ENCODE measurements around the gene DPP6.

The DPP6 gene

DNA sequence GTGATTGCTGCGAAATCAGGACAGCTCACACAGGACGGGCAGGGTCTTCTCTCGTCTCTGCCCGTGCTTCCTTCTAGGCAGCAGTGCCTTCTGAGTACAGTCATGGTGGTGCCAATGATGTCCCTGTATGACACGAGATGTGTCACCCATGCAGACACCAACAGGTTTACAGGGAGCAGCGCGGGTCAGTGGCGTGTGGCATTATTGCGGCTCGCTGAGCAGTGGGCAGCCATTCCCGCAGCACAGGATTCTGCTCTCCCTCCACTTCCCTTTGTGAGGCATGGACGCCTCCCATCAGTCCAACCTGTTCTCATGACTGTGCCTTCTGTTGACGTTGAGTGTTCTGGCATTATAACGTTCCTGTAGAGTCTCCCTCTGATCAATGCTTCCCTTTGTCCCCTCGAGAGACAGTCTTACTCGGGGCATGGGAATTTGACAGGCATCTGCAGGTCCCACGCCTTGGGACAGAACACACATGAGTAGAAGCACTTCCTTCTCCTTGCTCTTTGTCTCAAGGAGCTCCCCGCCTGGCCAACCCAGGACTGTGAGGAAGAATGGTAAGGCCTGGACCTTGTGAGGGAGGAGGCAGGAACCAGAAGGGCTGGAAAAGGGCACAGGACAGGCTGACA is 731.2 kb downstream of the DPP6 start:
- no peak for DNase-seq

DNA sequence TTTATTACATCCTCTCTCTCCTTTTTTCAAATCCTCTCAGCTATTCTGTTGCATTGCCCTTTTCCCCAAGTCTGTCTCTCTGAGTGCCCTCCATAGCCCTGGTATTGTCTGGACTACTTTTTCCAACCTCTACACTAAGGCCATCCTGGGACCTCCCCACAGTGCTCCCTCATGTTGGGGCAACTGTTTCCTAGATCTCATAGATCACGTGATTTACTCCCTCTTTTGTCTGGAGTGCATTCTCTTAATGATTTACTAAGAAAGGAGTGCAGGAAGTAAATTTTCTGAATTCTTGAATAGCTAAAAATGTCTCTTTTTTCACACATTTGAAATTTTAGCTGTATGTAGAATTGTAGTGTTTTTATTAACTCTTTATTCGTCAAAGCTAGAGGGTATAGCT is 733.7 kb downstream of the DPP6 start:
- no peak for DNase-seq

DNA sequence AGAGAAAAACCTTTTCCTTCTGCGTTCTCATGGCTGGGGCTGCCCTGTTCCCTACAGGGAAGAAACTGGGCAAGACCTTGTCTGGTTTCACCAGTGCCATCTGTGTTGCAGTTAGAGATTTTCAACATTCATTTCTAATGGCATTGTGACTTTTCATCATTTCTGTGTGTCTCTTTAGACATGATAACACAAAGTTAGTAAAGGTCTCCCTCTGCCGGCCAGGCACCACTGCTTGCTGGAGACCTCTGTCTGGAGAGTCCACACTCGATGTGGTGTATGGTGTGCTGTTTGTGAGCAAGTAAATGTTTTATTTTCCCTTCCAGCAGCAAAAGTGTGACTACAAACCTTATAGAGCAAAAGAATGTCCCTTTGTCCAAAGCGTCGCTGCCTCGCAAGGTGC is 737.2 kb downstream of the DPP6 start:
- no peak for DNase-seq

DNA sequence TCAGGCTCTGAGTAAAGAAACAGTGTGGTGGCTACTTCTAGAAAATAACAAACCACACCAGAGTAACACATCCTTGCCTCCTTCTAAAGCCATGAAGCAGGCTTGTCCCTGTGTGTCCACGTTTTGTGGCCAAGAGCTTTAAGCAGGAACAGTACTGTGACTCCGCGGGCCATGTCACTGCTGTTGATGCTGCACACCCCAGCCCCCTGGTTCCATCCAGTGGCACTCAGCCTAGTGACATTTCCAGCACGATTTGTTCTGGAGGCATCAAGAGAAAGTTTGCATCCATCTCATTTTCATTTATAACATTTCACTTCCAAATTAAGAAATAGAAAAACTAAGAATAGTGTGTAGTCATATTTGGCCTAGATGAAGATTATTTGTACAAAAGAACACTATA is 739.4 kb downstream of the DPP6 start:
- no peak for DNase-seq

DNA sequence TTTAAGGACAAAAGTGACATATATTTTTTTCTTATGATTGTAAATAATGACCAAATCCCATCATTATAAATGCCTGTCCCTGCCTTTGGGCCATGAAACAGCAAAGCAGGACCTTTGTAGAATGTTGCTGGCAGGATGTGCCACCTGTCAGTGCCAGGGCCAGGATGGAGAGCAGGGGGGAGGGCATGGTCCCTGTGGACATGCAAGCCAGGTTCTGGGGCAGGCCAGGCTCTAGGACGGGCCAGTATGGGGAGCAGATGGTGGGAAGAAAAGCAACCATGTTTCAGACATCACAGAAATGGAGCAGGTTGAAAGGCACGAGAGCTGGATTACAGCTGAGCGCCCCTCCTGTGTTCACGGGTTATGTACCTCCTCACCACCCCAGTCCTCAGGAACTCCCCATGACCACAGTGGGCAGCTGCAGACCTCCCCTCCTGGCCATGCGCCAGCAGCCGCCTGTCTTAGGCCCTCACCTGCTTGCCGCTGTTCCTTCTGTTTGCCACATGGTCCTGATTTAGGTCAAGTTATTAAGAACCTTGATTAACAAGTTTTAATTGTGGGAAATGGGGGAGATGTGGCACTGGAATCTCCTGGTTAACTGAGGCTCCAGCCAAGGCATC is 740.3 kb downstream of the DPP6 start:
- DNase-seq = no peak

DNA sequence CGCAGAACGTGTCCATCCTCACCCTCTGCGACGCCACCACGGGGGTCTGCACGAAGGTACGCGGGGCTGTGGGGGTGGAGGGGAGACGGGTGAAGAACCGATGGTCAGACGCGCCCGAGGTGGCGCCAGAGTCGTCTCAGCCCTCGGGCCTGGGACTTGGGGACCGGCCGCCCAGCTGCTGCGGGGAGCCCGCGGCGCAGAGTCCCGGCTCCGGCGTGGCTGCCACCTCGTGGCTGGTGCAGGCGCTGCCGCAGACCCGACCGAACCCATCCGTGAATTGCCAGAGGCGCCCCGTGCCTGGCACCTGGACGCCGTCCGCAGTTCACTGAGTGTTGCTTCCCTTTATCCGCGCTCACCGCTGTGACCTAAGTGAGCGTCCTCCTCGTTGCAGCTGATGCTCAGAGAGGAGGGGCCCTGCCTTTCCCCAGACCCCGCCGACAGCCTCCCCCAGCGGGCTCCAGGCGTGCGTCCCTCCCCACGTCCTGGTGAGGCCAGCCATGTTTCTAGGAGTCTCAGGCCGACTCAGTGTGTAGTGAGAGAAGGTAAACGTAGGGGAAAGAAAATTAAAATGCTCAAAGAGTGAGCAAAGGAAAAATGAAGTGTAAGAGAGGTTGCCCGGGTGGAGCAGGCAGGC is 742.1 kb downstream of the DPP6 start:
- peak; percentile 3 to 31 for DNase-seq

DNA sequence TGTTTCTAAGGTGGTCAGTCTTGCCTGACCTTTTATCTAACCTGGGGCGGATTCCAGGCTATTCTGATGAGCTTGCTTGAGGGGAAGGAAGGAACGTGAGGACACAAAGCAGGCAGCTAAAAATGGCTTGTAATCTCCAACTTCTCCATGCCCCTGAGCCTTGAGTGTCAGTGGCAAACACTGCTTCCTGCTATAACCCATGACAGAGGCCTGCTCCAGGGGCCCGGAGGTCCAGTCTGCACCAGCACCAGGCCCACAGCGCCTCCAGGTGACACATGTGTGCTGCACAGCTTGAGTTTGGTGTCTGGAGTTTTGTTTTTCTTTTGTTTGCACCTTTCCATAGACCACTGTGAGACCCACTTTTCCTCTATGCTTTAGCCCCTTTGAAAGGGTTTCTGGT is 742.8 kb downstream of the DPP6 start:
- no peak for DNase-seq

DNA sequence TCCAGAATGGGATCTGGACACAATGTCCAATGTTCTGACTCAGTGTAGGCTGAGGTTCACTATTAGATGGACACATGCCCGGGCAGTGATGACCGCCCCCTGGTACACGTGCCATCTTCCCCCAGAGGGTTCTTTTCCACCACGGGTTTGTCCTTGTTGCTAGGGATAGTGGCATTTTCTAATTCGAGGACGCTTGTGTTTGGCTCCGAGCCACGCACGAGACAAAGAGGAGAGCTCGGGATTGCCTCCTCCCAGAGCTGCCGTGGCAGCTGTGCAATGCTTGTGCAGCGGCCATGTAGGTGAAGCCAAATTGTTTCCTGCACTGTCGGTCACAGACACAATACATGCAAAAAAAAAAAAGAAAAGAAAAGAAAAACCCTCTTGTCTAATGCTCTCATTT is 743.2 kb downstream of the DPP6 start:
- no peak for DNase-seq

DNA sequence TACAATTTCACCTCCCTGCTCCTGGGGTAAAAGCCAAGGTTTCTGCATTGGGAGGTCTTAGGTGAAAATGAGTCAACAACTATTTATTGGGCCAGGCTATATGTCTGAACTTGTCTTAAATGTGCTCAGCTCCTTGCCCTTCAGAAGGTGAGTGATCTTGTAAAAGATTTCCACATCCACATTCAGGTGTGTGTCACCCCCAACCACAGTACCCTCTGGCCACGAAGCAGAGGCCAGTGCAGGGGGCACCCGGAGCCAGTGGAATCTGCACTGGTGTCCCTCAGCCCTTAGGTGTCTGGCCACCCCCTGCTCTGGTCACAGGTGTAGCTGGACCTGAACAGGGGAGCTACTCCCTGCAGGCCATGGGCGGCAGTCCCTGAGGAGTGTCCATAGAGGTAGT is 752.3 kb downstream of the DPP6 start:
- DNase-seq = no peak

DNA sequence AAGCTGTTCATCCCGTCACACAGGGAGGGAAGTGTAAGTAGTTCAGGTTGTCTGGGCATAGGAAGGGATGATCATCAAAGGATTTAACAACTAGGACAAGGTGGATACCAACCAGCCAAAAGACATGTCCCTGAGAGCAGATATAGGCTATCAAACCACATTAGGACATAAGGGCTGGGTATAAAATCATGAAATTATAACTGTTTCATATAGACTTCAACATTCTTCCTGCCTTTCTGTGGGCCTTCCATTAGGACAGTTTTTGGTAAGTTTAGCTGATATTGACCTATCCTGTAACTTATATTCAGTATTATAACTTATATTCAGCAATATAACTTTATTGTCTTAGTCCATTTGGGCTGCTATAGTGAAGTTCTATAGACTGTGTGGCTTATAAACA is 759.8 kb downstream of the DPP6 start:
- no peak for DNase-seq

DNA sequence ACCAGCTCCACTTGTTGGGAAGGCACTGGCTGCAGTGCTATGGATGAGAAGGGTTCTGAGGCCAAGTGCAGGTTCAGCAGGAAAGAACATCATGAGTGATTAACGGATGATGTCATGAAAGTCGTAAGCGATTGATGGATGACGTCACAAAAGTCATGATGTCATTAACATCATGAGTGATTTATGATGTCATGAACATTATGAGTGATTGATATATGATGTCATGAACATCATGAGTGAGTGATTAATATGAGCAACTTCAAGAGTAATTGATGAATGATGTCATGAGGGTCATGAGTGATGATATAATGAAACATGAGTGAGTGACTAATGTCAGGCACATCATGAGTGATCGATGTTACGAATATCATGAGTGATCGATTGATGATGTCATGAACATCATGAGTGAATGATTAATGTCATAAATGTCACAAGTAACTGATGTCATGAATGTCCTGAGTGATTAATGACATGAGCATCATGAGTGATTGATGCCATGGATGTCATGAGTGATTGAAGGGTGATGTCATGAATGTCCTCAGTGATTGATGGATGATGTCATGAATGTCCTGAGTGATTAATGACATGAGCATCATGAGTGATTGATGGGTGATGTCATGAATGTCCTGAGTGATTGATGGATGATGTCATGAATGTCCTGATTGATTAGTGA is 765.2 kb downstream of the DPP6 start:
- DNase-seq = no peak

DNA sequence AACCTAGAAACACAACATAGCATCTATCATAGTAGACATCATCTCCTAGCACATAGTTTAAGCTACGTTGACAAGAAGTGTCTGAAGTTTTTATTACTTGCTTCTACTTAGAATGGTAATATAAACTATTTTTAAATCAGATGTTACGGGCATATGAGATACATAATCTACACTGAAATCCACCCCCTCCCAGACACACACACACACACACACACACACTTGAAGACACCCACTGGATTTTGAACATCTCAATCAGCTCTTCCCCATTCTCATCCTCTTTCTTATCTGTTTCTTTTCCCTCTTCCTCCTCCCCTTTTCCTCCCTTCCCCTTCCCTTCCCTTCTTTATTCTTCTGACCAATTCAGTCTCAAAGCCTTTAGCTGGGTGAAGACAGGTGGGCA is 774.8 kb downstream of the DPP6 start:
- no peak for DNase-seq

DNA sequence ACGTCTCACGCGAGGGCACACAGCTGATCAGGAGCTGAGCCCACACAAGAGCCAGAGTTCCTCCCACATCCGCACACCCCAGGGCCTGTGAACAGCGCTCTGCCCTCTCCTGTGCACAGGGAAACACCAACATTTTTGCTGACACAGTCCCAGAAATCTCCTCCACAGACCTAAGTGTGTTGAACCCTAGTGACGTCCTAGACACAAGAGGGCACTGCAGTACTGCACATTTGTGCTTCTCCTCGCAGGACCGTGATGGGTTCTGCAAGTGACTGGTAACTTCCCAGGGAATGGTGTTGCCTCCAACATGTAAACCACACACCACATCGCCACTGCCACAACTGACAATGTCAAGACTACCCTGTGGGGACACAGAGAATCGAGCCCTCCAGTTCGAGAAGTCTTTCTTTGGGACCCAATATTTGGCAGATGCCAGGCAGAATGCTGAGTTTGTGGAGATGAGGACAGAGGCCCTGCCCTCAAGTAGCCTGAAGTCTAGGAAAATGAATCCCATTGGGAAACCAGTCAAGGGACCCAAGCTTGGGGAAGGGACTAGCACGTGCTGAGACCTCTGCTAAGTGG is 780.5 kb downstream of the DPP6 start:
- no peak for DNase-seq

DNA sequence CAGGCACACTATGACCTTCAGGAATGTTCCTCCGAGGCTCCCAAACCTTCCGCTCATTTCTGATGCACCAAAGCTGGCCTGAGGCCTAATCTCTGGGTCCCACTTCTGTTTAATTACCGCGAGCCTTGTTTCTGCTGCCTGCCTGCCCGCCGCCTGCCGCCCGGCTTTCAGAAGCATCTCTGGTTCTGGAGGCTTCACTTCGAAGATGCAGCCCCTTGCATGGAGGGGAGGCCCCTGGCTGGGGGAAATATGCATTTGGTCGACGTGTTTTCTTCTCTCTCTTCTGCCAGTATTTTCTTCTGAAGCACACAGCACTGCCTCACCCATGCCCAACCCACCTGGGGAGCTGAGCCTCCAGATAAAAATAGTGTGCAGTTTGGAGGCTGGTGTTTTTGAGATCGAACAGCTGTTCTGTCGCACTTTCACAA is 783.8 kb downstream of the DPP6 start:
- no peak for DNase-seq

DNA sequence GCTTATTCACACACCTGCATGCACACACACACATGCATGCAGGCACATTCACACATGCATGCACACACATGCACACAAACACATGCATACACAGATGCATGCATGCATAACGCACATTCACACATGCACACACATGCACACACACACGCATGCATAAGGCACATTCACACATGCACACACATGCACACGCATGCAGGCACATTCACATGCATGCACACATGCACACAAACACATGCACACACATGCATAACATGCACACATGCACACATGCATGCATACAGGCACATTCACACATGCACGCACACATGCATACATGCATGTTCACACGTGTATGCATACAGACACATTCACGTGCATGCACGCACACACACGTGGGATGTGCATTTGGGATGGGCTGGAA is 784.9 kb downstream of the DPP6 start:
- no peak for DNase-seq

DNA sequence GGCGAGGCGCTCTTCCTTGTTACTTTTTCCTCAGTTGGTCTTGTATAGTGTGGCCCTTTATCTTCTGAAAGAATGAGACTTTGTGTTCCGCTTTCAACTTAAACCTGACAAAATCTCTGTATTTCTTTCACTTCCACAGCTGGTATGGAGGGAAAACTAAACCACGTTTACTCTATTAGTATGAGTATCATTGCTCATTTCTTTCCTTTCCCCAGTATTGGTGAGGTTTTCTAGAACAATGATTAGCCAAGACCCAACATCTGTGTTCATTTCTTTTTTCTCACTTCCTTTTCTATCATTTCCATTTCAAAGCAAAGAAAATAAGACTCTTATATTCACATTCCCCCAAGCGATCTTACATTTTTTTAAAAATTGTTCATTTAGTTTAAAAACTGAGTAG is 785.4 kb downstream of the DPP6 start:
- no peak for DNase-seq

DNA sequence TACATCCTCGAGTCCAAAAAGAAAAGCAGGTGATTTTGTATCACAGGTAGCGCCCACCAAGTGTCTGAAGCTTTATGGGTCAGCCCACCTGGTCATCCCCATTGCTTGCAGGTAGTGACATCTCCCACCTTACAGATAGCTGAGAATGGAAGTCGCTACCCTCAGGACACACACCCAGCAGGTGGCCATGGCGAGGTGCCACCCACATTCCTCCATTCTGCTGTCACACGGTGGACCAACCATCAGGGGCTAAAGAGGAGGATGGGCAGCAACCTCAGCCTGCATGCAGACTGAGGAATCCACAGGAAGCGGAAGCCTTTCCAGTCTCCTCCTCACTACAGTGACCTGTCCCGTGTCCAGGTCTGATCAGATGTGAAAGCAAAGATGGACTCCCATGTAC is 787.9 kb downstream of the DPP6 start:
- DNase-seq = no peak

DNA sequence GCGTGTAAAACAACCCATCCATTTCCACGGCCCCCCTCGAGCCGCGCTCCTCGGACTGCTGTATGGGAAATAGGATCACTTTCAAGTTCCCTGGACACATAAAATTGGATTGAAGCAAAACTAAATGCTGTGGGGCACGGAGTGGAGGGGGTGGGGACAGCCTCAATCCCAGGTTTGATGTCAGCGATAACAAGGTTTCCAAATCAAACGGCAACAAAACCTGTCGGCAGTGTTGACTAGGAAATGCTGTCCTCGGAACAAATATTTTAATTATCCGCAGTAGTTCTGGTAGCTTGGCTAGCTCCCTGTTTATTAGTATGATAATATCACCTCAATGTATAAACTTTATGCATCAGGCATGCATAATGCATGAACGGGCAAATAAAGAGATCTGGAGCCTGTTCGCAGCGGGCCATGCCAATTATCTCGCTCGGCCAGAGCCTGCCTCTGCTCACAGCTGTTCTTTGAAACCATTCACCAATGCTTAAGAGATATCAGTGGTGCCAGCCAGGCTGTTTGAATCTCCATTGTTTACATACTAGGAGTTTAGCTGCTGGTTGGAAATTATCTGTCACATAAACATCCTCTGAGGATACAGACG is 789.6 kb downstream of the DPP6 start:
- DNase-seq = no peak

DNA sequence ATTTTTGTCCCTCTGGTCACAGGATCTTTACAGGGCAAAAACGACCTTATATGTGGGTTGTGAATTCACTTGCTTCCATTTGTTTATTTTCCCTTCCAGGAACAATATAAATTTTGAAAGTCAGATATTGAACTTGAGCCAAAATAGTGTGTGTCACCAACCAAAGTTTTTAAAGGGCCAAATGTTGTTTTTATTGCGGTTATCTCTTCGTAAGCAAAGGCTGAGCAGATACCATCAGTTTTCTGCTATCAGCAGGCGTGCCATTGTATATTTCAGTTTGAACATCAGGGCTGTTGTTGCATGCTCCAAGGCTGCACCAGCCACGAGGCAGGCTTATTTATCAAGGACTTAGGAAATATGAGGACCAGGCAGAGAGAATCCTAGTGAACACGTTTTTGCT is 790.4 kb downstream of the DPP6 start:
- DNase-seq = no peak

DNA sequence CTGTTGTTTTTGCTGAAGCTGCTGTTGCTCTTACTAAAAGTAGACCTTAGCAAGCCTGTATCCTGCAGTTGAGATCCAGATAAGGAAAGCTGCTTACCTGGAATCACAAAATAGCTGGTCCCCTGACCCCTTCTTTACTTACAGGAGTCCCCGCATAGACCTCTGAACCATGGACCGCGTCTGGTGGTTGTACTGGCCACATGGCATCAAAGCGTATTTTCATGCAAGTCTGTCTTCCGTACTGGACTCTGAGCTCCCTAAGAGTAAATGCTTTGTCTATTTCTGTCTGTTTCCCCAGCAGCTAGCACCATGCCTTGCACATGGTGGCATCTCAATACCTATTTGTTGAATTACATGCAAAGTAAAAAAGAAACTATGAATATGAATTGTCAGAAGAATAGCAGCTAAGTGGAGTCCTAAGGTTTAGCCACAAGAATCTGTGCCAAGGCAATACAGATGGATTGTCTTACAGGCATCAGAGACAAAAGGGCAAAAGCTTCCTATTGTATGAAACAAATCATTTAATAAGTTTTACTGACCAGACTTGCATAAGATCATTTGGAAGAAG is 791.6 kb downstream of the DPP6 start:
- no peak for DNase-seq

DNA sequence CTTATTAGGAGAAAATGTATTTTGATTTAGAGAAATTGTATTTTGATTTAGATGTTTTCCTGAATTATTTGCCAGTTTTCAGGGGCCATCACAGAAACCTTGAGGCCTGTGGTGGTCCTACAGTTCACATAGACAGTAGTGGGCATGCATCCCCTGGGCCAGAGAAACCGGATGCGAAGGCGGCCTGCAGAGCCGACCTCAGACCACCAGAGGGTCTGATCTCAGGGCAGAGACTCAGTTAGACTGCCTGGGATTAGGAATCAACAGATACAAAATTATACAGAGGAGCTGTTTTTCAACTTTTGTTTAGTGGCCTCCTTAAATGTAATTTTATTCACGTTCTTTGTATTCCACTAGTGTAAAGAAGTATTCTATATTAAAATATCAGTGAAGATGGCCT is 792.3 kb downstream of the DPP6 start:
- DNase-seq = no peak

DNA sequence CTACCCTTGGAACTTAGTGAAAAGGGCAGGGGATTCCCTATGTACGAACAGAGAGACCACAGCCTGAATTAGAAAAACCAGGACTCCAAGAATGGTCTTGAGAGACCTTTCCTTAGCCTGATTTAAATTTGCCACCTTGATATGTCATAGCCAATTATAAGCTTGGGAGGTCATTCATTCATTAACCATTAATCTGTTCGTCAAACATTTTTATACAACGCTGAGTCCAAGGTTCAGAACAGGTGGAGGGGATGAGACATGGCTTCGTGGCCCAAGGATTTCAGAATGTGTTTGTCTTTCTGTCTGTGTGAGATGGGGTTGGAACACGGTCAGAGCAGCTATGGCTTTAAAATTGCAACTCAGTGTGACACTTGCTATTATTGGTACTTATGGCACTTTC is 792.8 kb downstream of the DPP6 start:
- no peak for DNase-seq

DNA sequence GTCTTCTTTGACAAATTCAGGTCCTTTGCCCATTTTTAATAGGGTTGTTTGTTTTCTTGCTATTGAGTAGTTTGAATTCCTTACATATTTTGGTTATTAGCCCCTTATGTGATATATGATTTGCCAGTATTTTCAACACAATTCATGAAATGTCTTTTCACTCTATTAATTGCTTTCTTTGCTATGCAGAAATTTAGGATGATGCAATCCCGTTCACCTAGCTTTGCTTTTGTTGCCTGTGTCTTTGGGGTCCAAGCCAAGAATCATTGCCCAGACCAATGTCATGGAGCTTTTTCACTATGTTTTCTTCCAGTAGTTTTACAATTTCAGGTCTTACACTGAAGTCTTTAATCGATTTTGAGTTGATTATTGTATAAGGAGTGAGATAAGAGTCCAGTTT is 796.3 kb downstream of the DPP6 start:
- DNase-seq = no peak

Measured in activated CD4-positive, alpha-beta T cell treated with anti-CD3 and anti-CD28 coated beads, Interleukin-2, amount 50 U/mL, for 48 hours (primary cell).